ENCODE data around the gene TTC9B.

- TF ChIP-seq GATA2 (IDR thresholded peaks at IDR 0.05; ENCODE audit: low read depth, low read length), result no peak
- no peak for TF ChIP-seq GATA3 (IDR thresholded peaks at IDR 0.05; ENCODE audit: low read depth, low read length)
Measured at GRCh38 chr19:40224342-40225150, 6.4 kb upstream of the TTC9B start.
